ENCODE data around the gene CCDC149. TPM values are rescaled to one million over a fixed set of nuclear protein-coding genes. Genes with fewer than 3 reads are reported as not detected.
"Not testable (repeated sequence)": the region's sequence is repeated elsewhere in the genome, so short reads cannot be mapped to it uniquely, and the experiment has no call there.

The CCDC149 gene
- polyA plus RNA-seq, 10 donors = 8.0 to 16.6 (median 11.6) TPM

- DNase-seq = peak in 1 of 3 donors; percentile 10
Observed at GRCh38 chr4:24917076-24917856, 4.4 kb upstream of the CCDC149 start.

- DNase-seq = no peak
Observed at GRCh38 chr4:24915121-24915922, 2.5 kb upstream of the CCDC149 start.

- no peak for DNase-seq
Observed at GRCh38 chr4:24914460-24914859, 1.6 kb upstream of the CCDC149 start.

GRCh38 chr4:24913119-24913485, 260 bp upstream of the CCDC149 start:
- peak in 2 of 3 donors; percentile 43 to 76 for DNase-seq

GRCh38 chr4:24910499-24910898, 2.3 kb downstream of the CCDC149 start:
- DNase-seq = peak in 1 of 3 donors; percentile 45

GRCh38 chr4:24909606-24910005, 3.2 kb downstream of the CCDC149 start:
- not testable (repeated sequence) for DNase-seq

- no peak for DNase-seq
Observed at GRCh38 chr4:24897639-24898038, 15.2 kb downstream of the CCDC149 start.

GRCh38 chr4:24896977-24897376, 15.9 kb downstream of the CCDC149 start:
- DNase-seq = no peak

- DNase-seq = no peak
Observed at GRCh38 chr4:24896056-24896455, 16.8 kb downstream of the CCDC149 start.

GRCh38 chr4:24895461-24895860, 17.4 kb downstream of the CCDC149 start:
- DNase-seq = no peak

- no peak for DNase-seq
Observed at GRCh38 chr4:24894846-24895245, 18.0 kb downstream of the CCDC149 start.

- no peak for DNase-seq
Observed at GRCh38 chr4:24894243-24894642, 18.6 kb downstream of the CCDC149 start.

- DNase-seq = no peak
Observed at GRCh38 chr4:24892778-24893177, 20.1 kb downstream of the CCDC149 start.

- DNase-seq = no peak
Observed at GRCh38 chr4:24892278-24892677, 20.6 kb downstream of the CCDC149 start.

- no peak for DNase-seq
Observed at GRCh38 chr4:24890561-24891126, 22.2 kb downstream of the CCDC149 start.

GRCh38 chr4:24889991-24890390, 22.9 kb downstream of the CCDC149 start:
- no peak for DNase-seq

- no peak for DNase-seq
Observed at GRCh38 chr4:24888475-24889344, 24.1 kb downstream of the CCDC149 start.

GRCh38 chr4:24887881-24888430, 24.9 kb downstream of the CCDC149 start:
- no peak for DNase-seq

GRCh38 chr4:24886596-24886995, 26.2 kb downstream of the CCDC149 start:
- no peak for DNase-seq

GRCh38 chr4:24885342-24885741, 27.5 kb downstream of the CCDC149 start:
- no peak for DNase-seq

- DNase-seq = no peak
Observed at GRCh38 chr4:24884902-24885301, 27.9 kb downstream of the CCDC149 start.

Measured in muscle of back (tissue), 11 donors.